T-helper 1 cell treated with Interleukin-12 subunit alpha and Interleukin-12 subunit beta and Interleukin-4 antibody, amounts not matched to agents 30 ng/mL and 1 ng/mL, for 36 hours (primary cell): Measurements from ENCODE around the gene SMARCD1. TPM values are rescaled to one million over a fixed set of nuclear protein-coding genes. Genes with fewer than 3 reads are reported as not detected.
"Not testable (repeated sequence)": the region's sequence is repeated elsewhere in the genome, so short reads cannot be mapped to it uniquely, and the experiment has no call there.

Experiments used
- intact Hi-C: fragments of 100-400 bp; cut with micrococcal nuclease; formaldehyde crosslinking; loops from one replicate; pipeline ENCODE4 v1.15.1; 2024
- total RNA-seq: library from RNA; stranded (reverse); gene quantifications from 2 replicates; pipeline ENCODE4 v1.2.3, GENCODE V29; 2022

SMARCD1 gene
- total RNA-seq, 1 donor from 2014 or later = 69.9 TPM

GRCh38 chr12:50121641-50122040 lies 36.5 kb downstream of the SMARCD1 start:
- intact Hi-C loops = no loop called here

- intact Hi-C loops = no loop called here
These were observed 38.1 kb downstream of the SMARCD1 start for GRCh38 chr12:50123203-50123602.

DNA sequence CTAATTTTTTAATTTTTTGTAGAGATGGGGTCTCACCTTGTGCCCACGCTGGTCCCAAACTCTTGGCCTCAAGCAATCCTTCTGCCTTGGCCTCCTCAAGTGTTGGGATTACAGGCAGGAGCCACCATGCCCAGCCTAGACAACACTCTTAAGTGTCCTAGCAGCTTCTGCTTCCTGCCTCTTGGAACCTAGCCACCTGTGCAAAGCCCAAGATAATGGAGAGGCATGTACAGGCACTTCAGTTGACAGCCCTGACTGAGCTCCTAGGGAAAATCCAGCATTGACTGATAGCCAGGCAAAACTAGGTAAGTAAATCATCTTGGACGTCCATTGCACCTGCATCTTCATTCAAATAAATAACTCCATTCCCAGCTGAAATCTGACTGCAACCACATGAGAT lies 42.4 kb downstream of the SMARCD1 start:
- intact Hi-C loops = no loop called here

GRCh38 chr12:50129290-50129689 lies 44.1 kb downstream of the SMARCD1 start:
- intact Hi-C loops = no loop called here

DNA sequence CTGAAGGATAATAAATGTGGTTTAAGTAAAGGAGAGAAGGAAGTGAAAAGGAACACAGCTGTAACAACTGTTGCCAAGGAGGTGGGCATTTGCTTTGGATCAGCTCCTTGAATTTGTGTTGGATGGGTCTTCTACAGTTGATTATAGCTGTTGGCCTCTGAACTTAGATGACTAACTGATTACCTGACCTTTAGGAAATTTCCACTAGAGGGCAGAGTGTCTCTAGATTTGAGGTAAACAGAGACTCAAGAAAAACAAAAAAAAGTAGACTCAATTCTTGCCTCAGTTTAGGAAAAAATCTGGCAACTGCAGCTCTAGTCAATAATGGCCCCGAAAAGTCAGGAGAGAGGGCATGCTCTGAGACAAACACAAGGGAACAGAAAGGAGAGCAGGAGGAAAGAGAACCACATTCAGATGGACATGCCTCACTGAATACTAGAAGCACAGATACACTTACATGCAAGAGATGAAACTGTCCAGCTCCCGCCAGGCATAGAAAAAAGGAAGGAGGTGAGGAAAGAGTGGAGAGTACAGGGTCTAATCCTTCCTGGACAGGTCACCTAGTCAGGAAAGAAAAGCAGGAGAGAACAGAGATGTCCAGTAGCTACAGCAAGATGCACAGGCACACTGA lies 47.5 kb downstream of the SMARCD1 start:
- intact Hi-C loops = loop anchor here (1.0 to 2.0 kb wide), 8 partner anchors 20 to 269 kb away; partner anchors contain the start of genes CERS5 and COX14

DNA sequence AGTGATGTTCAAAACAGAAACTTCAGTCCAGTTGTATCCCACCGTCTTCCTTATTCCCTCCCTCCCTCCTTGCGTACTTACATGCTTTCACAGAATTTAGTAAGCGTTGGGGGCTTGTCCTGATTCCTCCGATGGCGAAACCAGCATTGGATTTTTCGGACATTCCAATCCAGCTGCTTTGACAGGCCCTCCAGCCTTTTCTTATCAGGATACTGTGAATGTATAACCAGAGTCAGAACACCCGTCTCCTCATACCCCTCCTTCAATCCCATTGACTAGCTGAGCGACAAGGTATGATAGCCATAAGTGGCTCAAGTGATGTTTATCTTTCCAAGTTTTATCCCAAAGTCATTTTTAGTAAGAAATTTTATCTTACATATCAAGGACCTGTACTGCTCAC lies 57.9 kb downstream of the SMARCD1 start:
- intact Hi-C loops = no loop called here

GRCh38 chr12:50145439-50145838 lies 60.3 kb downstream of the SMARCD1 start:
- intact Hi-C loops = no loop called here

GRCh38 chr12:50147281-50147680 lies 62.1 kb downstream of the SMARCD1 start:
- intact Hi-C loops = no loop called here

GRCh38 chr12:50148011-50148410 lies 62.9 kb downstream of the SMARCD1 start:
- intact Hi-C loops = not testable (repeated sequence)

- intact Hi-C loops = no loop called here
These were observed 64.2 kb downstream of the SMARCD1 start for GRCh38 chr12:50149311-50149710.

Other genes with a start within 250 kb of the SMARCD1 start
- 5.8 and 6.0 TPM in 2 replicates for gene BCDIN3D, start 242.2 kb upstream of the SMARCD1 start, total RNA-seq
- 0.83 and 0.88 TPM in 2 replicates for gene FAIM2, start 181.4 kb upstream of the SMARCD1 start, total RNA-seq
- gene AQP2, start 134.6 kb upstream of the SMARCD1 start, total RNA-seq = not detected in 2 replicates
- not detected in 2 replicates for gene AQP5, start 123.5 kb upstream of the SMARCD1 start, total RNA-seq
- gene AQP6, start 112.4 kb upstream of the SMARCD1 start, total RNA-seq = not detected in 2 replicates
- gene RACGAP1, start 59.8 kb upstream of the SMARCD1 start, total RNA-seq = 112 TPM in 2 replicates
- 4.6 TPM in 2 replicates for gene ASIC1, start 27.7 kb upstream of the SMARCD1 start, total RNA-seq
- gene GPD1, start 18.7 kb downstream of the SMARCD1 start, total RNA-seq = 0.54 and 0.95 TPM in 2 replicates
- 42.8 and 47.0 TPM in 2 replicates for gene COX14, start 26.9 kb downstream of the SMARCD1 start, total RNA-seq
- 56.3 and 65.7 TPM in 2 replicates for gene CERS5, start 82.0 kb downstream of the SMARCD1 start, total RNA-seq
- gene LIMA1, start 198.2 kb downstream of the SMARCD1 start, total RNA-seq = 31.2 and 31.9 TPM in 2 replicates